ENCODE results near the gene ABCC1.

The ABCC1 gene

GRCh38 chr16:16022683-16023064 is 73.3 kb downstream of the ABCC1 start:
- H3K27me3 ChIP-seq: no peaks in the 10 kb centered on the region
- H3K9me3 ChIP-seq: no peaks in the 10 kb centered on the region
- H3K36me3 ChIP-seq: peaks cover 62% of the 10 kb centered on the region
- no peak overlapping the region for H3K4me3 ChIP-seq (ENCODE audit: low read depth, low read length)
- H3K4me1 ChIP-seq: peaks cover 20% of the 10 kb centered on the region
- no peak for DNase-seq
- no peak for TF ChIP-seq CTCF (IDR thresholded peaks at IDR 0.05; ENCODE audit: low read depth, low read length)

- TF ChIP-seq CTCF (IDR thresholded peaks at IDR 0.05; ENCODE audit: low read depth, low read length): no peak
- H3K9me3 ChIP-seq: no peaks in the 10 kb centered on the region
- no peaks in the 10 kb centered on the region for H3K27me3 ChIP-seq
- DNase-seq: no peak
- no peak overlapping the region for H3K4me3 ChIP-seq (ENCODE audit: low read depth, low read length)
- peaks cover 59% of the 10 kb centered on the region for H3K36me3 ChIP-seq
- H3K4me1 ChIP-seq: peaks cover 20% of the 10 kb centered on the region
Measured at GRCh38 chr16:16025214-16025968, 76.0 kb downstream of the ABCC1 start.

- Histone ChIP-seq H3K9me3 (no peaks in the 10 kb centered on the region), H3K27me3 (no peaks in the 10 kb centered on the region), H3K4me3 (ENCODE audit: low read depth, low read length) (no peak overlapping the region), H3K36me3 (peaks cover 58% of the 10 kb centered on the region), H3K4me1 (peaks cover under 1% of the 10 kb centered on the region; the same call in 1 of the 2 replicates)
- DNase-seq: no peak
- TF ChIP-seq CTCF (IDR thresholded peaks at IDR 0.05; ENCODE audit: low read depth, low read length): no peak
Measured at GRCh38 chr16:16027728-16028310, 78.4 kb downstream of the ABCC1 start.

GRCh38 chr16:16028311-16028999 is 79.0 kb downstream of the ABCC1 start:
- no peak for TF ChIP-seq CTCF (IDR thresholded peaks at IDR 0.05; ENCODE audit: low read depth, low read length)
- no peak for DNase-seq
- Histone ChIP-seq H3K4me1 (no peaks in the 10 kb centered on the region), H3K9me3 (no peaks in the 10 kb centered on the region), H3K4me3 (ENCODE audit: low read depth, low read length) (no peak overlapping the region), H3K27me3 (no peaks in the 10 kb centered on the region), H3K36me3 (peaks cover 56% of the 10 kb centered on the region)

- TF ChIP-seq CTCF (IDR thresholded peaks at IDR 0.05; ENCODE audit: low read depth, low read length): no peak
- H3K4me3 ChIP-seq (ENCODE audit: low read depth, low read length): no peak overlapping the region
- H3K27me3 ChIP-seq: no peaks in the 10 kb centered on the region
- H3K9me3 ChIP-seq: no peaks in the 10 kb centered on the region
- no peak for DNase-seq
- peaks cover 52% of the 10 kb centered on the region for H3K36me3 ChIP-seq
- H3K4me1 ChIP-seq: no peaks in the 10 kb centered on the region
Measured at GRCh38 chr16:16029431-16030011, 80.1 kb downstream of the ABCC1 start.
